Subcutaneous adipose tissue (tissue), 4 donors: Measurements from ENCODE around the gene TBC1D10A. TPM values are rescaled to one million over a fixed set of nuclear protein-coding genes. Genes with fewer than 3 reads are reported as not detected.

Experiments
- total RNA-seq, 4 donors: library from RNA; depleted of rRNA; stranded (reverse); fragments of >200 nt; gene quantifications; one replicate each; pipeline ENCODE4 v1.1.0, GENCODE V29; 2016
- TF ChIP-seq, protein P1 (sequence below): fragments of 450-650 bp; IDR thresholded peaks from one replicate; pipeline ENCODE4 v1.5.1; 2016; ENCODE audit warnings: low read depth, mild to moderate bottlenecking, control low read depth, antibody characterized with exemption, moderate library complexity

The TBC1D10A gene, protein sequence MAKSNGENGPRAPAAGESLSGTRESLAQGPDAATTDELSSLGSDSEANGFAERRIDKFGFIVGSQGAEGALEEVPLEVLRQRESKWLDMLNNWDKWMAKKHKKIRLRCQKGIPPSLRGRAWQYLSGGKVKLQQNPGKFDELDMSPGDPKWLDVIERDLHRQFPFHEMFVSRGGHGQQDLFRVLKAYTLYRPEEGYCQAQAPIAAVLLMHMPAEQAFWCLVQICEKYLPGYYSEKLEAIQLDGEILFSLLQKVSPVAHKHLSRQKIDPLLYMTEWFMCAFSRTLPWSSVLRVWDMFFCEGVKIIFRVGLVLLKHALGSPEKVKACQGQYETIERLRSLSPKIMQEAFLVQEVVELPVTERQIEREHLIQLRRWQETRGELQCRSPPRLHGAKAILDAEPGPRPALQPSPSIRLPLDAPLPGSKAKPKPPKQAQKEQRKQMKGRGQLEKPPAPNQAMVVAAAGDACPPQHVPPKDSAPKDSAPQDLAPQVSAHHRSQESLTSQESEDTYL
- total RNA-seq, result 10 to 100 TPM; 13.9 to 43.1 (median 22.9) TPM

DNA sequence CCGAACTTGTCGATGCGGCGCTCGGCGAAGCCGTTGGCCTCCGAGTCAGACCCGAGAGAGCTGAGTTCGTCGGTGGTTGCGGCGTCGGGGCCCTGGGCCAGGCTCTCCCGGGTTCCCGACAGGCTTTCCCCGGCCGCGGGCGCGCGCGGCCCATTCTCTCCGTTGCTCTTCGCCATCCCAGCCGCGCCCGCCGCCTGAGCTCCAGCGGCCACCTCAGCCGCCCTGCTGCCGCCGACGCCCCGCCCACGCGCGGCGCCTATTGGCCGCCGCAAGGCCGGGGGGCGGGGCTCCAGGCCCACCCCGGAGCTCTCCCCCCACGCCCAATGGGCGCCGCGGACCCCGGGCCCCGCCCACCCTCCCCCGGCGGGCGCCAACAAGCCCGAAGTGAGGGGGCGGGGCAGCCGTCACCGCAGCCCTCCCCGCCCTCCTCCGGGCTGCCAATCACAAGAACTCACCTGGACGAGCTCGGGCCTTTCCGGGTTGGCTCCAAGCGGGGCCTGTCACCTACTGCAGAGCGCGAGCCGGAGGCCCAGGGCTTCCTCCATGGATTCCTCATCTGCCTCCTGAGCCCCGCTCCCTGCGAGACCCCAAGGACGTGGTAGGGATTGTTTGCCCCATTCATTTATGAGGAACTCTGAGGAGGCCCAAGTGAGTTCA is at the start of gene TBC1D10A:
Gene TBC1D10A (minus strand): TSS at position 236 of the 657 bp plus-strand sequence. CDS start 60 bp downstream, at position 176.
- TF ChIP-seq, protein P1, sequence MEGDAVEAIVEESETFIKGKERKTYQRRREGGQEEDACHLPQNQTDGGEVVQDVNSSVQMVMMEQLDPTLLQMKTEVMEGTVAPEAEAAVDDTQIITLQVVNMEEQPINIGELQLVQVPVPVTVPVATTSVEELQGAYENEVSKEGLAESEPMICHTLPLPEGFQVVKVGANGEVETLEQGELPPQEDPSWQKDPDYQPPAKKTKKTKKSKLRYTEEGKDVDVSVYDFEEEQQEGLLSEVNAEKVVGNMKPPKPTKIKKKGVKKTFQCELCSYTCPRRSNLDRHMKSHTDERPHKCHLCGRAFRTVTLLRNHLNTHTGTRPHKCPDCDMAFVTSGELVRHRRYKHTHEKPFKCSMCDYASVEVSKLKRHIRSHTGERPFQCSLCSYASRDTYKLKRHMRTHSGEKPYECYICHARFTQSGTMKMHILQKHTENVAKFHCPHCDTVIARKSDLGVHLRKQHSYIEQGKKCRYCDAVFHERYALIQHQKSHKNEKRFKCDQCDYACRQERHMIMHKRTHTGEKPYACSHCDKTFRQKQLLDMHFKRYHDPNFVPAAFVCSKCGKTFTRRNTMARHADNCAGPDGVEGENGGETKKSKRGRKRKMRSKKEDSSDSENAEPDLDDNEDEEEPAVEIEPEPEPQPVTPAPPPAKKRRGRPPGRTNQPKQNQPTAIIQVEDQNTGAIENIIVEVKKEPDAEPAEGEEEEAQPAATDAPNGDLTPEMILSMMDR, result no peak

DNA sequence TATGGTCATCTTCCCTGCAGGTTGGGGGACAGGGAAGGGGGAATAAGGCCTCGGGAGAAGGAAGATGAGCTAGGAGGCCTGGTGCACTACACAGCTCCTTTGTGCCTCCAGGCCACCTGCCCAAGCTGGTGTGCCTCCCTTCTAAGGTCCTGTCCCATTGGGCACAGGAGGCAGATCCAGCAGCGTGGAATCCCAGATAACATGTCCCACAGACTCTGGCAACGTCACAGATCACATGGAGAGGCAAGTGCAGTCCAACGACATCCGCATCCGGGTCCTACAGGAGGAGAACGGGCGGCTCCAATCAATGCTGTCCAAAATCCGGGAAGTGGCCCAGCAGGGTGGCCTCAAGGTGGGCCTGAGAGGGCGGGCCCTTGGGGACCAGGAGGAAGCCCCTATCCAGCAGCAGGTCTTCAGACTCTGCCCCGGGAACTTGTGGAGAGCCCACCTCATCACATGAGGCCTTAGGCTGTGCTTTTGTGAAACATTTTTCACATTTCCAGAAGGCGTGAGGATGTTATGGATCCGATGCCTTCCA is 48.6 kb upstream of the TBC1D10A start:
- TF ChIP-seq, protein P1, result no peak

DNA sequence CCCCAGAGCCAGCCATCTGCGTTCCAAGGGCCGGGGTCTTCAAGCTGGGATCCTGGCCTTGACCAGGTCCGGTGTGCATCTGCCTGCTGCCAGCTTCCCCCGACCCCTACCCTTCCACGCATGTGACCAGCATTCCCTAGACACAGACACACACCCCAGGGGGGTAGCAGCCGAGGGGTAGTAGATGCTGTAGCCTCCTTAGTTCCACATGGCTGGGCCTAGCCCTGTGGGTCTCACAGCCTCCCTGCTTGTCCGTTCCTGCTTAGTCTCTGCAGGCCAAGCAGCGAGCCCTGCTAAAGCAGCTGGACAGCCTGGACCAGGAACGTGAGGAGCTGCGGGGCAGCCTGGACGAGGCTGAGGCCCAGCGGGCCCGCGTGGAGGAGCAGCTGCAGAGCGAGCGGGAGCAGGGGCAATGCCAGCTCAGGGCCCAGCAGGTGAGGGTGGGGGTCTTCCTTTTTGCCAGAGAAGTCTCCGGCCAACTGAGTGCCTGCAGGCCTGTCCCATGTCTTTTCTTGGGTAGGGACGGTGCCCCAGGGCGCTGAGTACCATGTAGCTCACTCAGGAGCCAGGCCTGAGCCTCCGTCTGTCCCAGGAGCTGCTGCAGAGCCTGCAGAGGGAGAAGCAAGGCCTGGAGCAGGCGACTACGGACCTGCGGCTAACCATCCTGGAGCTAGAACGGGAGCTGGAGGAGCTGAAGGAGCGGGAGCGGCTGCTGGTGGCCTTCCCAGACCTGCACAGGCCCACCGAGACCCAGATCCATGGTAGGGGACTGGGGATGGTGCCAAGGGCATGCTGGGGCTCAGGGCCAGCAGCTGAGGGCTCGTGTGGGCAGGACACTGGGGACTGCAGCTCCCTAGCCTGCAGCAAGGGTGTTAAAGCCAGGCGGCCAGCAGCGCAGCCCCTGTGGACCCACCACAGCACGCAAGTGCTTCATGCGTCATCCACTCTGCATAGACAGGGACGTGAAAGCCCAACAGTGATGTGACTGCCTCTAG is 46.9 kb upstream of the TBC1D10A start:
- TF ChIP-seq, protein P1, result no peak

DNA sequence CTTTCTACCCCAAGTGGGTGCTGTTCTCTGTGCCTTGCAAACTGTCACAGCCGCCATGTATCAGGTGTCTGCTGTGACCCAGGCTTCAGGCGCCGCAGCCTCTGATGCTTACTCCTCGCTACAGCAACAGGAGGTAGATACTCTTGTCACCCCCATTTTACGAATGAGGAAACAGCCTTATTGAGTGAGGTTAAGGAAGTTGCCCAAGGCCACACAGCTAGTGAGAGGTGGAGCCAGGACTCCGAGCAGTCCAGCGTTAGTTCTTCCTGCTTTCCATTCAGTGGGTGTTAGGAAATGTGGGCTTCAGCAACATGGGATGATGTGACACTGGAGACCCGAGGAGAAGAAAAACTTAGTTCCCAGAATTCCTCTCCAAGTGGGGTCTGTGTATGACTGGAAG is 46.2 kb upstream of the TBC1D10A start:
- TF ChIP-seq, protein P1, result no peak

DNA sequence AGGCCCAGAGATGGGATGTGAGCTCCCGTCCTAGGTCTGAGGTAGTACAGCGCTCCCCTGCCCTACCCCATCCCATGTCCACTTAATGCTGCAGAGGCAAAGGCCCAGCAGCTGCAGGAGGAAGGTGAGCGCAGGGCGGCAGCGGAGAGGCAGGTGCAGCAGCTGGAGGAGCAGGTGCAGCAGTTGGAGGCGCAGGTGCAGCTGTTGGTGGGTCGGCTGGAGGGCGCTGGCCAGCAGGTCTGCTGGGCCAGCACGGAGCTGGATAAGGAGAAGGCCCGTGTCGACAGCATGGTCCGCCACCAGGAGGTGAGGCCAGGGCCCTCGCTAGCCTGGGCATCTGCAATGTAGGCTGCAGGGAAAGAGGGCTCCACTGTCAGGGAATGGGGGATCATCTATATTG is 45.2 kb upstream of the TBC1D10A start:
- TF ChIP-seq, protein P1, result no peak

DNA sequence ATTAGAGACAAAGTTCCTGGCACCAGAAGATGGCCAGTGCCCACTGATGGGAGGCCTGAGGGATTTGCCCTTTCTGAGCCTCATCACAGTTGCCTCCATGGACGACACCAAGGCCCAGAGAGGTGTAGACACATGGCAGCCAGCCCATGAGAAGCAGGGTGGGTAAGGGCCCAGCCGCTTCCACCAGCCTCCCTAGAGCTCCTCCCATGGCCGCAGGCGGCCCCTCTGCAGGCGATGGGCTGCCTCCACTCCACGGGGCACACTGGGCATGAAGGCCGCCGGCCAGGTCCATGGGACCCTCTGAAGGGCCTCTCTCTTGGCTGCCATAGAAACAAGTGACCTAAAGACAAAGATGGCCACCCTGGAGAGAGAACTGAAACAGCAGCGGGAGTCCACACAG is 44.6 kb upstream of the TBC1D10A start:
- TF ChIP-seq, protein P1, result no peak
